Upper lobe of right lung (tissue), 1 donor: ENCODE measurements around the gene ZNRF1. TPM values are rescaled to one million over a fixed set of nuclear protein-coding genes. Genes with fewer than 3 reads are reported as not detected.

Source experiments
- ATAC-seq: fragments of 200-7000 bp; cut with Tn5 transposase; one replicate; pipeline ENCODE4 v1.9.1; 2020; ENCODE audit warnings: mild to moderate bottlenecking, moderate library complexity
- DNase-seq: peaks from one replicate; pipeline ENCODE4 v3.0.0-alpha.2; 2020
- H3K27ac ChIP-seq: fragments of 200-600 bp; one replicate; pipeline ENCODE4 v1.8.0; 2022
- H3K27me3 ChIP-seq: fragments of 200-600 bp; one replicate; pipeline ENCODE4 v1.8.0; 2022; ENCODE audit warnings: mild to moderate bottlenecking
- H3K36me3 ChIP-seq: fragments of 200-600 bp; one replicate; pipeline ENCODE4 v1.8.0; 2022
- H3K4me1 ChIP-seq: fragments of 200-600 bp; one replicate; pipeline ENCODE4 v1.8.0; 2022
- H3K4me3 ChIP-seq: fragments of 200-600 bp; one replicate; pipeline ENCODE4 v1.8.0; 2022; ENCODE audit warnings: mild to moderate bottlenecking
- H3K9me3 ChIP-seq: fragments of 200-600 bp; one replicate; pipeline ENCODE4 v1.8.0; 2022
- CTCF ChIP-seq: fragments of 200-600 bp; IDR thresholded peaks from one replicate; pipeline ENCODE4 v1.8.0; 2022; ENCODE audit warnings: antibody characterized with exemption
- intact Hi-C: fragments of 100-400 bp; cut with DNase I; formaldehyde crosslinking; loops from one replicate; pipeline ENCODE4 v1.11.0; 2022
- total RNA-seq: library from RNA; stranded (reverse); fragmentation: NEBNext Ultra II Directional; extraction: Animal tissue kit (Norgen Biotek cat#: 25700); gene quantifications from one replicate; pipeline ENCODE4 v1.2.1, GENCODE V29; 2021
- donor health status: DM: no; HTN: yes; CAD: no; lungs with severe emphysema.

The ZNRF1 gene
- total RNA-seq, 1 donor from 2014 or later: 21.3 TPM

GRCh38 chr16:75097941-75098901, 99.4 kb downstream of the ZNRF1 start:
- Histone ChIP-seq H3K4me1 (peaks cover 36% of the 10 kb centered on the region), H3K36me3 (peaks cover 7% of the 10 kb centered on the region), H3K9me3 (no peaks in the 10 kb centered on the region), H3K4me3 (no peak overlapping the region), H3K27me3 (no peaks in the 10 kb centered on the region), H3K27ac (peak overlapping the region; percentile 73)
- intact Hi-C loops: no loop called here
- TF ChIP-seq CTCF: no peak
- peak; percentile 54 for ATAC-seq
- DNase-seq: peak; percentile 70

GRCh38 chr16:75099075-75099667, 100.3 kb downstream of the ZNRF1 start:
- H3K4me3 ChIP-seq: no peak overlapping the region
- H3K9me3 ChIP-seq: no peaks in the 10 kb centered on the region
- peaks cover 7% of the 10 kb centered on the region for H3K36me3 ChIP-seq
- intact Hi-C loops: no loop called here
- H3K27ac ChIP-seq: peak overlapping the region; percentile 73
- ATAC-seq: no peak
- H3K4me1 ChIP-seq: peaks cover 36% of the 10 kb centered on the region
- no peaks in the 10 kb centered on the region for H3K27me3 ChIP-seq
- no peak for DNase-seq
- TF ChIP-seq CTCF: no peak

- H3K4me1 ChIP-seq: peaks cover 43% of the 10 kb centered on the region
- peak; percentile 69 for DNase-seq
Measured at GRCh38 chr16:75099738-75100602, 101.1 kb downstream of the ZNRF1 start.

GRCh38 chr16:75100603-75100990, 101.8 kb downstream of the ZNRF1 start:
- H3K9me3 ChIP-seq: no peaks in the 10 kb centered on the region
- DNase-seq: no peak
- intact Hi-C loops: no loop called here
- H3K27ac ChIP-seq: peak overlapping the region; percentile 73
- no peak for TF ChIP-seq CTCF
- no peak overlapping the region for H3K4me3 ChIP-seq
- H3K27me3 ChIP-seq: no peaks in the 10 kb centered on the region
- ATAC-seq: no peak
- peaks cover under 1% of the 10 kb centered on the region for H3K36me3 ChIP-seq
- H3K4me1 ChIP-seq: peaks cover 49% of the 10 kb centered on the region

More at GRCh38 chr16:75099738-75100602, 101.1 kb downstream of the ZNRF1 start:
- Histone ChIP-seq H3K4me3 (no peak overlapping the region), H3K27me3 (no peaks in the 10 kb centered on the region), H3K36me3 (peaks cover 7% of the 10 kb centered on the region), H3K9me3 (no peaks in the 10 kb centered on the region), H3K27ac (peak overlapping the region; percentile 73)
- ATAC-seq: peak; percentile 72
- TF ChIP-seq CTCF: no peak
- intact Hi-C loops: no loop called here

- ATAC-seq (no peak), DNase-seq (no peak)
- H3K36me3 ChIP-seq: no peaks in the 10 kb centered on the region
- H3K9me3 ChIP-seq: no peaks in the 10 kb centered on the region
- intact Hi-C loops: no loop called here
- H3K27ac ChIP-seq: no peak overlapping the region
- H3K4me3 ChIP-seq: no peak overlapping the region
- no peaks in the 10 kb centered on the region for H3K27me3 ChIP-seq
- peaks cover 57% of the 10 kb centered on the region for H3K4me1 ChIP-seq
- no peak for TF ChIP-seq CTCF
Measured at GRCh38 chr16:75101635-75102034, 102.8 kb downstream of the ZNRF1 start.
